Astrocyte (in vitro differentiated cells and primary cell): ENCODE measurements around the gene CNGB1. TPM values are rescaled to one million over a fixed set of nuclear protein-coding genes. Genes with fewer than 3 reads are reported as not detected.
"Not testable (repeated sequence)": the region's sequence is repeated elsewhere in the genome, so short reads cannot be mapped to it uniquely, and the experiment has no call there.

ENCODE experiments used
- DNase-seq: peaks from one replicate; pipeline ENCODE4 v3.0.0-alpha.2; 2010; ENCODE audit warnings: low read depth
- FAIRE-seq: peaks from 2 replicates; lab custom pipeline; 2011; peaks lifted over from hg19 to GRCh38; lab: Jason Lieb, UNC
- H2AFZ ChIP-seq: 2 replicates; pipeline ENCODE4 v1.6.0; 2012; ENCODE audit warnings: low read depth, low read length, inconsistent platforms
- H3K27ac ChIP-seq: 2 replicates; pipeline ENCODE4 v1.5.1; 2011; ENCODE audit warnings: low read depth, low read length, inconsistent platforms
- H3K27me3 ChIP-seq: 2 replicates; pipeline ENCODE4 v1.6.0; 2011; ENCODE audit warnings: low read length, inconsistent platforms; ENCODE audit not compliant: insufficient read depth
- H3K36me3 ChIP-seq: 2 replicates; pipeline ENCODE4 v1.5.1; 2011; ENCODE audit warnings: low read length, inconsistent platforms; ENCODE audit not compliant: insufficient read depth
- H3K4me1 ChIP-seq: 2 replicates; pipeline ENCODE4 v1.5.1; 2011; ENCODE audit warnings: low read length, inconsistent platforms; ENCODE audit not compliant: insufficient read depth
- H3K4me2 ChIP-seq: 2 replicates; pipeline ENCODE4 v1.6.0; 2012; ENCODE audit warnings: low read length, inconsistent platforms
- H3K4me3 ChIP-seq: 2 replicates; pipeline ENCODE4 v1.5.1; 2011; ENCODE audit warnings: low read depth, mild to moderate bottlenecking, low read length, inconsistent platforms; ENCODE audit not compliant: insufficient read depth
- H3K79me2 ChIP-seq: 2 replicates; pipeline ENCODE4 v1.6.0; 2012; ENCODE audit warnings: mild to moderate bottlenecking, low read length, inconsistent platforms; ENCODE audit not compliant: insufficient read depth
- H3K9ac ChIP-seq: 2 replicates; pipeline ENCODE4 v1.6.0; 2012; ENCODE audit warnings: mild to moderate bottlenecking, low read length, inconsistent platforms
- H3K9me3 ChIP-seq: 2 replicates; pipeline ENCODE4 v1.5.1; 2012; ENCODE audit warnings: low read depth, mild to moderate bottlenecking, low read length, inconsistent platforms; ENCODE audit not compliant: insufficient read depth
- H4K20me1 ChIP-seq: 2 replicates; pipeline ENCODE4 v1.6.0; 2012; ENCODE audit warnings: low read length, inconsistent platforms; ENCODE audit not compliant: insufficient read depth
- H3K27ac Mint-ChIP-seq: one replicate; pipeline ENCODE4 v1.8.0; 2021; ENCODE audit warnings: mild to moderate bottlenecking, mixed read lengths; ENCODE audit not compliant: unreplicated experiment
- H3K27me3 Mint-ChIP-seq: one replicate; pipeline ENCODE4 v1.8.0; 2021; ENCODE audit warnings: low read depth, mixed read lengths; ENCODE audit not compliant: unreplicated experiment
- H3K36me3 Mint-ChIP-seq: one replicate; pipeline ENCODE4 v1.8.0; 2021; ENCODE audit warnings: low read depth, mixed read lengths; ENCODE audit not compliant: unreplicated experiment
- H3K4me1 Mint-ChIP-seq: one replicate; pipeline ENCODE4 v1.8.0; 2021; ENCODE audit warnings: low read depth, mixed read lengths; ENCODE audit not compliant: unreplicated experiment
- H3K4me3 Mint-ChIP-seq: one replicate; pipeline ENCODE4 v1.8.0; 2021; ENCODE audit warnings: mild to moderate bottlenecking, moderate library complexity, mixed read lengths; ENCODE audit not compliant: unreplicated experiment
- H3K9me3 Mint-ChIP-seq: one replicate; pipeline ENCODE4 v1.8.0; 2021; ENCODE audit warnings: mild to moderate bottlenecking, mixed read lengths; ENCODE audit not compliant: unreplicated experiment
- CTCF ChIP-seq: IDR thresholded peaks from 2 replicates; pipeline ENCODE4 v1.5.1; 2011; ENCODE audit warnings: low read depth, mild to moderate bottlenecking, inconsistent platforms, low read length, moderate library complexity; ENCODE audit not compliant: insufficient read depth
- EZH2 ChIP-seq: IDR thresholded peaks from 2 replicates; pipeline ENCODE4 v1.6.1; 2012; ENCODE audit warnings: mild to moderate bottlenecking, low read length, inconsistent platforms; ENCODE audit not compliant: insufficient read depth
- total RNA-seq: library from RNA; stranded (reverse); gene quantifications from 2 replicates; pipeline ENCODE4 v1.2.1, GENCODE V29; 2021

The CNGB1 gene
- total RNA-seq, 1 donor from 2014 or later: not detected

GRCh38 chr16:57859331-57859730 lies 111.6 kb downstream of the CNGB1 start:
- Histone ChIP-seq H3K27me3 (no peaks in the 10 kb centered on the region), H3K9me3 (no peaks in the 10 kb centered on the region), H3K27ac (no peak overlapping the region), H4K20me1 (no peaks in the 10 kb centered on the region), H3K9ac (no peak overlapping the region), H2AFZ (no peak overlapping the region), H3K79me2 (no peaks in the 10 kb centered on the region), H3K4me1 (peaks cover 5% of the 10 kb centered on the region), H3K36me3 (no peaks in the 10 kb centered on the region), H3K4me2 (no peak overlapping the region), H3K4me3 (no peak overlapping the region)
- peak; percentile 46 for TF ChIP-seq CTCF
- no peak for TF ChIP-seq EZH2
- FAIRE-seq (no peak), DNase-seq (peak; percentile 52)
- no peaks in the 10 kb centered on the region for H3K36me3 Mint-ChIP-seq
- peak overlapping the region; percentile 6 for H3K27ac Mint-ChIP-seq
- H3K4me3 Mint-ChIP-seq: no peak overlapping the region
- peaks cover 23% of the 10 kb centered on the region for H3K4me1 Mint-ChIP-seq
- H3K9me3 Mint-ChIP-seq: no peaks in the 10 kb centered on the region
- no peaks in the 10 kb centered on the region for H3K27me3 Mint-ChIP-seq

- H3K27ac ChIP-seq: no peak overlapping the region
- no peak overlapping the region for H3K27ac Mint-ChIP-seq
- H3K79me2 ChIP-seq: no peaks in the 10 kb centered on the region
- H3K4me1 ChIP-seq: peaks cover 5% of the 10 kb centered on the region
- no peak overlapping the region for H2AFZ ChIP-seq
- no peaks in the 10 kb centered on the region for H3K36me3 Mint-ChIP-seq
- FAIRE-seq (no peak), DNase-seq (no peak)
- H3K9ac ChIP-seq: no peak overlapping the region
- H3K27me3 Mint-ChIP-seq: no peaks in the 10 kb centered on the region
- H3K9me3 Mint-ChIP-seq: no peaks in the 10 kb centered on the region
- TF ChIP-seq EZH2: no peak
- TF ChIP-seq CTCF: no peak
- H3K4me3 ChIP-seq: no peak overlapping the region
- no peaks in the 10 kb centered on the region for H3K9me3 ChIP-seq
- no peaks in the 10 kb centered on the region for H3K36me3 ChIP-seq
- H4K20me1 ChIP-seq: no peaks in the 10 kb centered on the region
- H3K27me3 ChIP-seq: no peaks in the 10 kb centered on the region
- peaks cover 21% of the 10 kb centered on the region for H3K4me1 Mint-ChIP-seq
- no peak overlapping the region for H3K4me3 Mint-ChIP-seq
- no peak overlapping the region for H3K4me2 ChIP-seq
Observed at GRCh38 chr16:57858635-57859034, 112.3 kb downstream of the CNGB1 start.

DNA sequence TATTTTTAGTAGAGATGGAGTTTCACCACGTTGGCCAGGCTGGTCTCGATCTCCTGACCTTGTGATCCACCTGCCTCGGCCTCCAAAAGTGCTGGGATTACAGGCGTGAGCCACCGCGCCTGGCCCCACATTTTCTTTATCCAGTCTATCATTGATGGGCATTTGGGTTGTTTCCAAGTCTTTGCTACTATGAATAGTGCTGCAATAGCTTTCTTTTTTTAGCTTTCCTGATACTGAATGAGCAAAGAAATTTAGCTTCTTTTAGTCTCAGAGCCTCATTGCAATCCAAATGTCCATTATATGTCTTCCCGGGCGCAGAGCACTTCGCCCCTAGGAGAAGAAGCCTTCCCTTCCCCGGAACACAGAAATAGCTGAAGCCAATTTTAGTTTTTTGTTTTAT lies 112.9 kb downstream of the CNGB1 start:
- H3K27ac ChIP-seq, H3K4me3 Mint-ChIP-seq, H3K9me3 ChIP-seq, FAIRE-seq, H3K9me3 Mint-ChIP-seq, H2AFZ ChIP-seq, H3K36me3 Mint-ChIP-seq, H4K20me1 ChIP-seq, H3K27me3 ChIP-seq, H3K4me1 ChIP-seq, H3K4me2 ChIP-seq, H3K4me3 ChIP-seq, H3K27me3 Mint-ChIP-seq, H3K79me2 ChIP-seq, H3K36me3 ChIP-seq, DNase-seq, H3K27ac Mint-ChIP-seq, H3K9ac ChIP-seq: not testable (repeated sequence)
- peaks cover 15% of the 10 kb centered on the region for H3K4me1 Mint-ChIP-seq
